A549 (cell line): ENCODE measurements around the gene BRMS1. TPM values are rescaled to one million over a fixed set of nuclear protein-coding genes. Genes with fewer than 3 reads are reported as not detected.

Experiments
- ATAC-seq, 2 experiments: fragments of 200-7000 bp in 1 of 2; fragments of >200 bp in 1 of 2; cut with Nextera tagmentation in 1 of 2; cut with Tn5 transposase in 1 of 2; 3 replicates each; pipeline versions ENCODE4 v1.8.0 to v1.9.1; 2018 to 2020; ENCODE audit warnings: mild to moderate bottlenecking in 1 of 2, moderate library complexity in 1 of 2
- CTCF ChIA-PET: fragments of 300-600 bp; sonication (Branson Sonifier 250); formaldehyde crosslinking; extraction: SDS; loops from one replicate; lab custom pipeline; 2021; ENCODE audit warnings: antibody characterized with exemption, inconsistent platforms; lab: Yijun Ruan, JAX
- POLR2A ChIA-PET: fragments of 350-600 bp; formaldehyde crosslinking; extraction: SDS; loops from one replicate; lab custom pipeline; 2021; ENCODE audit warnings: antibody characterized with exemption, inconsistent platforms; lab: Yijun Ruan, JAX
- DNase-seq, 2 experiments: peaks; one replicate each; pipeline versions ENCODE4 v3.0.0 to v3.0.0-alpha.2; 2011 to 2016; ENCODE audit warnings: low read depth in 1 of 2, low spot score in 1 of 2
- FAIRE-seq: peaks from 2 replicates; lab custom pipeline; 2011; peaks lifted over from hg19 to GRCh38; lab: Jason Lieb, UNC
- H3K27ac ChIP-seq, 2 experiments: fragments of >200 bp; sonication (Bioruptor Twin); formaldehyde crosslinking; 3 replicates each; pipeline ENCODE4 v1.5.1; 2016 to 2017
- H3K4me1 ChIP-seq: fragments of >200 bp; sonication (Bioruptor Twin); formaldehyde crosslinking; 3 replicates; pipeline ENCODE4 v1.6.1; 2016
- H3K4me2 ChIP-seq: fragments of >200 bp; sonication (Bioruptor Twin); formaldehyde crosslinking; 3 replicates; pipeline ENCODE4 v1.6.1; 2016
- H3K4me3 ChIP-seq: fragments of >200 bp; sonication (Bioruptor Twin); formaldehyde crosslinking; 3 replicates; pipeline ENCODE4 v1.5.1; 2016
- H3K9me3 ChIP-seq: fragments of >200 bp; sonication (Bioruptor Twin); formaldehyde crosslinking; 3 replicates; pipeline ENCODE4 v1.6.1; 2016
- BHLHE40 ChIP-seq: IDR thresholded peaks from 2 replicates; pipeline ENCODE4 v1.6.1; 2012; ENCODE audit warnings: low read depth, low read length, inconsistent platforms
- CBX2 ChIP-seq: fragments of 200-600 bp; sonication (generic); IDR thresholded peaks from 2 replicates; pipeline ENCODE4 v1.6.1; 2016; ENCODE audit warnings: low read depth, mild to moderate bottlenecking, borderline replicate concordance
- CBX8 ChIP-seq: fragments of 200-600 bp; sonication (generic); IDR thresholded peaks from 2 replicates; pipeline ENCODE4 v1.6.1; 2016
- CHD2 ChIP-seq: fragments of 150-350 bp; IDR thresholded peaks from 2 replicates; pipeline ENCODE4 v1.6.1; 2014; ENCODE audit warnings: low read length; ENCODE audit not compliant: partially characterized antibody
- EHMT2 ChIP-seq: fragments of 200-600 bp; sonication (generic); IDR thresholded peaks from 2 replicates; pipeline ENCODE4 v1.6.1; 2016; ENCODE audit warnings: antibody characterized with exemption, low read depth, mild to moderate bottlenecking, moderate library complexity
- ELK1 ChIP-seq: fragments of 150-350 bp; IDR thresholded peaks from 2 replicates; pipeline ENCODE4 v1.6.1; 2014; ENCODE audit warnings: low read depth, mild to moderate bottlenecking, low read length
- FOSB ChIP-seq: fragments of 250-450 bp; sonication (Bioruptor Pico); IDR thresholded peaks from 2 replicates; pipeline ENCODE4 v1.5.0; 2020; ENCODE audit warnings: mild to moderate bottlenecking, moderate library complexity
- FOSL2 ChIP-seq, 2 experiments: fragments of 450-650 bp in 1 of 2; fragments of >200 bp in 1 of 2; sonication (Bioruptor Twin) in 1 of 2; formaldehyde crosslinking; IDR thresholded peaks; 2 replicates each; pipeline versions ENCODE4 v1.5.0 to v1.6.1; 2016 to 2020; ENCODE audit warnings: mild to moderate bottlenecking in 1 of 2, moderate library complexity in 1 of 2
- HMGXB4 ChIP-seq: fragments of 250-450 bp; sonication (Bioruptor Pico); IDR thresholded peaks from 2 replicates; pipeline ENCODE4 v1.5.0; 2021; ENCODE audit warnings: mild to moderate bottlenecking, moderate library complexity, borderline replicate concordance
- JUN ChIP-seq, 2 experiments: fragments of >200 bp; sonication (Bioruptor Twin); formaldehyde crosslinking; IDR thresholded peaks; 2 replicates in 1 of 2; 3 replicates in 1 of 2; pipeline ENCODE4 v1.6.1; 2016 to 2017
- KDM1A ChIP-seq: fragments of 200-600 bp; sonication (generic); IDR thresholded peaks from 2 replicates; pipeline ENCODE4 v1.6.1; 2016; ENCODE audit warnings: low read depth, mild to moderate bottlenecking
- MAFK ChIP-seq: fragments of 450-650 bp; IDR thresholded peaks from 2 replicates; pipeline ENCODE4 v1.6.1; 2014; ENCODE audit not compliant: partially characterized antibody
- MAZ ChIP-seq: fragments of 150-350 bp; IDR thresholded peaks from 2 replicates; pipeline ENCODE4 v1.6.1; 2014; ENCODE audit warnings: antibody characterized with exemption, low read depth, low read length, borderline replicate concordance
- MYC ChIP-seq: IDR thresholded peaks from 2 replicates; pipeline ENCODE4 v1.6.1; 2012; ENCODE audit warnings: mild to moderate bottlenecking, inconsistent platforms, low read length, improper control_type of control experiment, borderline replicate concordance
- NFE2L2 ChIP-seq: fragments of 150-350 bp; conservative IDR thresholded peaks from 2 replicates; pipeline ENCODE4 v1.6.1; 2014; ENCODE audit warnings: low read length
- NR3C1 ChIP-seq: fragments of >200 bp; sonication (Bioruptor Twin); formaldehyde crosslinking; IDR thresholded peaks from 3 replicates; pipeline ENCODE4 v1.6.1; 2017
- PBX3 ChIP-seq: IDR thresholded peaks from 2 replicates; pipeline ENCODE4 v1.6.1; 2012
- POLR2A ChIP-seq: IDR thresholded peaks from 2 replicates; pipeline ENCODE4 v1.6.1; 2012; ENCODE audit warnings: mild to moderate bottlenecking, low read length
- POLR2AphosphoS2 ChIP-seq: conservative IDR thresholded peaks from 2 replicates; pipeline ENCODE4 v1.6.1; 2012; ENCODE audit warnings: low read length, improper control_type of control experiment, inconsistent platforms
- REST ChIP-seq: fragments of 200-600 bp; sonication (generic); IDR thresholded peaks from 2 replicates; pipeline ENCODE4 v1.6.1; 2016; ENCODE audit warnings: antibody characterized with exemption, mild to moderate bottlenecking, moderate library complexity
- RFX5 ChIP-seq: fragments of 450-650 bp; IDR thresholded peaks from 2 replicates; pipeline ENCODE4 v1.7.1; 2014; ENCODE audit warnings: antibody characterized with exemption, mild to moderate bottlenecking, moderate library complexity
- RNF2 ChIP-seq: fragments of 200-600 bp; sonication (generic); IDR thresholded peaks from 2 replicates; pipeline ENCODE4 v1.6.1; 2016; ENCODE audit warnings: low read depth, mild to moderate bottlenecking, antibody characterized with exemption, moderate library complexity, borderline replicate concordance
- SMC3 ChIP-seq: fragments of >200 bp; sonication (Bioruptor Twin); formaldehyde crosslinking; IDR thresholded peaks from 3 replicates; pipeline ENCODE4 v1.6.1; 2018; ENCODE audit warnings: inconsistent platforms
- TFCP2L1 ChIP-seq: fragments of 250-450 bp; sonication (Bioruptor Pico); IDR thresholded peaks from 2 replicates; pipeline ENCODE4 v1.5.0; 2021; ENCODE audit warnings: mild to moderate bottlenecking
- ZFP36 ChIP-seq: fragments of 450-650 bp; IDR thresholded peaks from 2 replicates; pipeline ENCODE4 v1.6.1; 2014; ENCODE audit warnings: borderline replicate concordance; ENCODE audit not compliant: partially characterized antibody
- ZNF302 ChIP-seq: fragments of 250-450 bp; sonication (Bioruptor Pico); IDR thresholded peaks from 2 replicates; pipeline ENCODE4 v1.9.0; 2021; ENCODE audit warnings: inconsistent platforms, mild to moderate bottlenecking, moderate library complexity
- WGBS: methylation state at CpG from one replicate; pipeline ENCODE4 v1.1.6; 2017; ENCODE audit errors: missing lambda C conversion rate; 5-methylcytosine and 5-hydroxymethylcytosine counted together
- polyA plus RNA-seq, 4 experiments: library from polyadenylated mRNA; depleted of rRNA in 3 of 4; stranded (reverse); fragments of >200 nt; fragmentation: RNase III in 1 of 4; extraction: RNeasy Plus Mini Kit Qiagen cat#74134 plus additional on column Dnase treatment in 1 of 4; gene quantifications; 2 replicates in 3 of 4; 3 replicates in 1 of 4; pipeline ENCODE4 v1.2.3, GENCODE V29; 2011 to 2017

BRMS1 gene
- polyA plus RNA-seq, 2 of the 4 experiments (the other 2 are of a cell fraction), result 56.2 to 90.8 TPM

GRCh38 chr11:66333220-66333877 lies 11.6 kb downstream of the BRMS1 start:
- no peak for FAIRE-seq

DNA sequence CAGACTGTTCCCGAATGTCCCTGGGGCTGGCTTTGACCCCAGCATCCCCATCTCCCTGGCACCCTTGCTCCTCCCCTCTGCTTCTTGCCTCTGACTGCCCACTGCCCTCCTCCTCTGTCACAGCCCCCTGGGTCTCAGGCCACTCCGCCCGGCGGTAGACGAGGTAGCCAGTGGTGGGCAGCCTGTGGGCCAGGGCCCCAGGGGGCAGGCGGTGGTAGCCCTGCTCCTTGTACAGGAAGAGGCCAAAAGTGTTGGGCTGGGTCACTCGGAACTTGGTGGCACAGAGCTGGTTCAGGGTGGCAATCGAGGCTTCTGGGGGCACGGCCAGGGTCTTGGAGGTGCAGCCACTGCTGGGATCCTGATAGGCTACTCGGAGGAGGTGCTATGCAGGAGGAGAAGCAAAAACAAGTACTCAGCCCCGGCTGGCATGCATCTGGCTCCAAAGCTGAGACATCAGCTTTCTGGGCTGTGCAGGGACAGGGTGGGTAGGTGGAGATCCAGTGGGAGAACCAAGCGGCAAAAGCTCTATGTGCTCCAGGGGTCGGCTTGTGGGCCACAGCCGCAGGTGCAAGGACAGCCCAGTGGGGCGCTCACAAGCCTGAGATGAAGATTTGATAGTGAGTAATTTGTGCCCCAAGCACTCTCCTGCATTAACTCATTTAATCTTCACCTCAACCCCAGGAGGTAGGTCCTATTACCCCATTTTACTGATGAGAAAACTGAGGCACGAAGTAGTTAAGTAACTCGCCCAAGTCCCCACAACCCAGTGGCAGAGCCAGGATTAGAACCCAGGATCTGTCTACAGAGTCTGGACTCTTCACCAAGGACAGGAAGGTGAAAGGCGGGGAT lies 12.3 kb downstream of the BRMS1 start:
- Histone ChIP-seq H3K4me3 (no peak overlapping the region), H3K27ac (no peak overlapping the region), H3K4me2 (no peak overlapping the region), H3K4me1 (peaks cover 31% of the 10 kb centered on the region), H3K9me3 (no peaks in the 10 kb centered on the region)
- DNase-seq, result no peak
- no peak for ATAC-seq
- ChIA-PET POLR2A (no interaction called here), CTCF (interaction anchor here (1.0 to 8.7 kb wide), 7 partner anchors 10 to 76 kb away, joined by 3 to 247 read pairs (median 5); partner anchors contain the start of genes B4GAT1, BRMS1 and CD248)
- no peak for FAIRE-seq
- WGBS, result 86% methylated on average over 17 of the region's 18 CpGs
- TF ChIP-seq RNF2 (no peak), CHD2 (no peak), PBX3 (no peak), FOSL2 (IDR thresholded peaks at IDR 0.05) (no peak), FOSL2 (CRISPR knock-in tag; IDR thresholded peaks at IDR 0.05) (no peak), ELK1 (no peak), ZNF302 (CRISPR knock-in tag) (no peak), JUN (IDR thresholded peaks at IDR 0.05) (no peak), POLR2A (no peak), SMC3 (no peak), EHMT2 (no peak), BHLHE40 (no peak), NR3C1 (no peak), CBX2 (no peak), REST (no peak), POLR2AphosphoS2 (no peak), MAZ (no peak), ZFP36 (no peak)

More at GRCh38 chr11:66333220-66333877, 11.6 kb downstream of the BRMS1 start:
- Histone ChIP-seq H3K9me3 (no peaks in the 10 kb centered on the region), H3K4me3 (no peak overlapping the region), H3K27ac (no peak overlapping the region), H3K4me1 (peaks cover 30% of the 10 kb centered on the region), H3K4me2 (no peak overlapping the region)
- 88% methylated on average over 16 of the region's 19 CpGs for WGBS
- ChIA-PET POLR2A (interaction anchor here (3.5 kb wide), 1 partner anchor 21 kb away, joined by 42 read pairs; no protein-coding TSS in a partner anchor), CTCF (interaction anchor here (0.7 to 8.7 kb wide), 4 partner anchors 13 to 57 kb away, joined by 3 to 247 read pairs (median 20); partner anchors contain the start of genes B4GAT1, BRMS1 and CD248)
- ATAC-seq (no peak), DNase-seq (no peak)
- no peak for TF ChIP-seq ZFP36
- TF ChIP-seq CBX8, result no peak
- no peak for TF ChIP-seq NFE2L2
- no peak for TF ChIP-seq HMGXB4 (CRISPR knock-in tag)
- TF ChIP-seq RFX5, result no peak
- TF ChIP-seq MYC, result no peak
- no peak for TF ChIP-seq MAZ
- no peak for TF ChIP-seq FOSB (CRISPR knock-in tag)
- TF ChIP-seq KDM1A, result no peak
- no peak for TF ChIP-seq TFCP2L1 (CRISPR knock-in tag)
- no peak for TF ChIP-seq MAFK
